HepG2 (cell line): ENCODE measurements around the gene TGM5. TPM values are rescaled to one million over a fixed set of nuclear protein-coding genes. Genes with fewer than 3 reads are reported as not detected.

Source experiments
- CCAR2 ChIP-seq: fragments of 200-400 bp; formaldehyde crosslinking; optimal IDR thresholded peaks from 2 replicates; pipeline ENCODE3; 2018; ENCODE audit warnings: low read depth, mild to moderate bottlenecking, low read length, moderate library complexity
- FOXA1 ChIP-seq, 2 experiments: fragments of 450-650 bp in 1 of 2; sonication (generic) in 1 of 2; formaldehyde crosslinking in 1 of 2; IDR thresholded peaks; 2 replicates each; pipeline versions ENCODE4 v1.4.0 to v1.6.1; 2016 to 2020; ENCODE audit warnings: missing genetic modification reagents in 1 of 2
- HMGXB4 ChIP-seq, 2 experiments: sonication (generic) in 1 of 2; formaldehyde crosslinking in 1 of 2; IDR thresholded peaks; 2 replicates each; pipeline versions ENCODE4 v1.4.0 to v1.6.1; 2018 to 2020; ENCODE audit warnings: missing genetic modification reagents in 2 of 2, borderline replicate concordance in 1 of 2, low read depth in 1 of 2, mild to moderate bottlenecking in 1 of 2, missing biosample characterization in 1 of 2
- KAT7 ChIP-seq: IDR thresholded peaks from 2 replicates; pipeline ENCODE4 v1.6.1; 2018; ENCODE audit warnings: borderline replicate concordance, missing compliant biosample characterization
- MZF1 ChIP-seq: sonication (generic); formaldehyde crosslinking; IDR thresholded peaks from 2 replicates; pipeline ENCODE4 v1.8.1; 2023; ENCODE audit warnings: mild to moderate bottlenecking, missing genetic modification reagents, borderline replicate concordance
- NAIF1 ChIP-seq: sonication (generic); formaldehyde crosslinking; IDR thresholded peaks from 2 replicates; pipeline ENCODE4 v1.5.0; 2020; ENCODE audit warnings: mild to moderate bottlenecking, missing genetic modification reagents, borderline replicate concordance
- NBN ChIP-seq: fragments of 450-650 bp; conservative IDR thresholded peaks from 2 replicates; pipeline ENCODE4 v1.6.1; 2017
- PRPF4 ChIP-seq: fragments of 200-400 bp; formaldehyde crosslinking; IDR thresholded peaks from 2 replicates; pipeline ENCODE4 v1.6.1; 2016; ENCODE audit warnings: low read length, low read depth; ENCODE audit not compliant: poor library complexity, severe bottlenecking
- ZNF44 ChIP-seq: sonication (generic); formaldehyde crosslinking; IDR thresholded peaks from 2 replicates; pipeline ENCODE4 v1.5.1; 2020; ENCODE audit warnings: mild to moderate bottlenecking, missing genetic modification reagents
- polyA plus RNA-seq, 8 experiments: library from polyadenylated mRNA; depleted of rRNA in 3 of 8; stranded (reverse) in 7 of 8; unstranded in 1 of 8; fragments of >200 nt; fragmentation: Illumina TruSeq in 4 of 8; extraction: Trizol in 4 of 8; gene quantifications; 2 replicates each; pipeline versions ENCODE4 v1.2.1 to v1.2.3, GENCODE V29; 2011 to 2016; ENCODE audit warnings: low read depth in 4 of 8, missing spikeins in 1 of 8, mixed read lengths in 1 of 8; ENCODE audit not compliant: insufficient read depth in 1 of 8
- total RNA-seq, 5 experiments: library from RNA; depleted of rRNA; stranded (reverse); fragments of >200 nt; fragmentation: Illumina TruSeq; extraction: Trizol; gene quantifications; 2 replicates each; pipeline ENCODE4 v1.2.3, GENCODE V29; 2016; ENCODE audit warnings: low read depth in 1 of 5
- TF ChIP-seq, protein P1 (sequence below), 2 experiments: fragments of 450-650 bp in 1 of 2; sonication (generic) in 1 of 2; formaldehyde crosslinking in 1 of 2; IDR thresholded peaks; 2 replicates each; pipeline versions ENCODE4 v1.6.1 to v1.8.0; 2016 to 2022; ENCODE audit warnings: antibody characterized with exemption in 1 of 2, mild to moderate bottlenecking in 1 of 2, missing genetic modification reagents in 1 of 2
- TF ChIP-seq, protein P2 (sequence below): sonication (generic); formaldehyde crosslinking; IDR thresholded peaks from 2 replicates; pipeline ENCODE4 v1.5.1; 2020; ENCODE audit warnings: mild to moderate bottlenecking, missing genetic modification reagents, moderate library complexity

The TGM5 gene
- total and polyA plus RNA-seq, 2 of the 13 experiments (the other 11 are each of a cell fraction or from before 2014, with no cell fraction given): 0.18 to 0.65 TPM

DNA sequence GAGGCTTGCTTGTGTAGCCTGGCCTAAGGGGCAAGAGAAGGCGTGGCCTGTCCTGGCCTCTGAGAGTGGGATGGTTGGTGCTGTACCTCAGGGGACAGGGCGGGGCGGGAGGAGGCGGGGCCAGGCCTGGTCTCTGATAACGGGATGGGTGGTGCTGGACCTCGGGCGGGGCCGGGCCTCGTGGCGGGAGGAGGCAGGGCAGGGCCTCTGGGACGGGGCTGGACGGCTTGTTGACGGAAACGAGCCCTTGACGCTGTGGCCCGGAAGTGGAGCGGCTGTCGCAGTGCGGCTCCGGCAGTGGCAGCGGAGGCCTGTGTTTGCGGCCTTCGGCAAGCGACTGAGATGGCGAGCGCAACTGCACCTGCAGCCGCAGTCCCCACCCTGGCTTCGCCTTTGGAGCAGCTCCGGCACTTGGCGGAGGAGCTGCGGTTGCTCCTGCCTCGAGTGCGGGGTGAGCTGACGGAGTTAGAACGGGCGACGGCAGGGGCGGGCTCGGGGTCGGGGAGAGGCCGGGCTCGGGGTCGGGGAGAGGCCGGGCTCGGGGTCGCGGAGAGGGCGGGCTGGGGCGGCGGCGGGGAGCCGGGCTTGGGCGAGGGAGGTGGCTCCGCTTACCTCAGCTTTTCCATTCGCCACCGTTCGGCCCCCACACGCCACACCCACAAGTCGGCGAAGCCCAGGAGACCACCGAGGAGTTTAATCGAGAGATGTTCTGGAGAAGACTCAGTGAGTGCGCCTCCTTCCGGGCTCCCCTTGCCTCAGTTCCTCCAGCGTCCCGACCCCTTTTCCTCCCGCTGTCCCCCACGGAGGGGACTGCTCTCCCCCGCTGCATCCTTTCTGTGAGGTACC is 81.3 kb downstream of the TGM5 start, which contains the start of gene CCNDBP1 (continued):
- TF ChIP-seq, protein P1, sequence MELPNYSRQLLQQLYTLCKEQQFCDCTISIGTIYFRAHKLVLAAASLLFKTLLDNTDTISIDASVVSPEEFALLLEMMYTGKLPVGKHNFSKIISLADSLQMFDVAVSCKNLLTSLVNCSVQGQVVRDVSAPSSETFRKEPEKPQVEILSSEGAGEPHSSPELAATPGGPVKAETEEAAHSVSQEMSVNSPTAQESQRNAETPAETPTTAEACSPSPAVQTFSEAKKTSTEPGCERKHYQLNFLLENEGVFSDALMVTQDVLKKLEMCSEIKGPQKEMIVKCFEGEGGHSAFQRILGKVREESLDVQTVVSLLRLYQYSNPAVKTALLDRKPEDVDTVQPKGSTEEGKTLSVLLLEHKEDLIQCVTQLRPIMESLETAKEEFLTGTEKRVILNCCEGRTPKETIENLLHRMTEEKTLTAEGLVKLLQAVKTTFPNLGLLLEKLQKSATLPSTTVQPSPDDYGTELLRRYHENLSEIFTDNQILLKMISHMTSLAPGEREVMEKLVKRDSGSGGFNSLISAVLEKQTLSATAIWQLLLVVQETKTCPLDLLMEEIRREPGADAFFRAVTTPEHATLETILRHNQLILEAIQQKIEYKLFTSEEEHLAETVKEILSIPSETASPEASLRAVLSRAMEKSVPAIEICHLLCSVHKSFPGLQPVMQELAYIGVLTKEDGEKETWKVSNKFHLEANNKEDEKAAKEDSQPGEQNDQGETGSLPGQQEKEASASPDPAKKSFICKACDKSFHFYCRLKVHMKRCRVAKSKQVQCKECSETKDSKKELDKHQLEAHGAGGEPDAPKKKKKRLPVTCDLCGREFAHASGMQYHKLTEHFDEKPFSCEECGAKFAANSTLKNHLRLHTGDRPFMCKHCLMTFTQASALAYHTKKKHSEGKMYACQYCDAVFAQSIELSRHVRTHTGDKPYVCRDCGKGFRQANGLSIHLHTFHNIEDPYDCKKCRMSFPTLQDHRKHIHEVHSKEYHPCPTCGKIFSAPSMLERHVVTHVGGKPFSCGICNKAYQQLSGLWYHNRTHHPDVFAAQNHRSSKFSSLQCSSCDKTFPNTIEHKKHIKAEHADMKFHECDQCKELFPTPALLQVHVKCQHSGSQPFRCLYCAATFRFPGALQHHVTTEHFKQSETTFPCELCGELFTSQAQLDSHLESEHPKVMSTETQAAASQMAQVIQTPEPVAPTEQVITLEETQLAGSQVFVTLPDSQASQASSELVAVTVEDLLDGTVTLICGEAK (IDR thresholded peaks at IDR 0.05): no peak
- TF ChIP-seq, protein P1 (CRISPR knock-in tag; IDR thresholded peaks at IDR 0.05): peak; percentile 82; the same call in 1 of the 2 replicates
- TF ChIP-seq PRPF4 (no peak), NBN (no peak), NAIF1 (no peak), HMGXB4 (CRISPR knock-in tag; IDR thresholded peaks at IDR 0.05; ENCODE audit: borderline replicate concordance in 1 of 2, low read depth in 1 of 2) (peak; percentile 71 to 88; a peak in 3 of 4 replicates), KAT7 (CRISPR knock-in tag) (peak; percentile 24; the same call in 1 of the 2 replicates), ZNF44 (CRISPR knock-in tag) (no peak), FOXA1 (IDR thresholded peaks at IDR 0.05) (no peak), FOXA1 (CRISPR knock-in tag; IDR thresholded peaks at IDR 0.05) (peak; percentile 90), MZF1 (no peak; the same call in 1 of the 2 replicates), CCAR2 (no peak)
- TF ChIP-seq, protein P2, sequence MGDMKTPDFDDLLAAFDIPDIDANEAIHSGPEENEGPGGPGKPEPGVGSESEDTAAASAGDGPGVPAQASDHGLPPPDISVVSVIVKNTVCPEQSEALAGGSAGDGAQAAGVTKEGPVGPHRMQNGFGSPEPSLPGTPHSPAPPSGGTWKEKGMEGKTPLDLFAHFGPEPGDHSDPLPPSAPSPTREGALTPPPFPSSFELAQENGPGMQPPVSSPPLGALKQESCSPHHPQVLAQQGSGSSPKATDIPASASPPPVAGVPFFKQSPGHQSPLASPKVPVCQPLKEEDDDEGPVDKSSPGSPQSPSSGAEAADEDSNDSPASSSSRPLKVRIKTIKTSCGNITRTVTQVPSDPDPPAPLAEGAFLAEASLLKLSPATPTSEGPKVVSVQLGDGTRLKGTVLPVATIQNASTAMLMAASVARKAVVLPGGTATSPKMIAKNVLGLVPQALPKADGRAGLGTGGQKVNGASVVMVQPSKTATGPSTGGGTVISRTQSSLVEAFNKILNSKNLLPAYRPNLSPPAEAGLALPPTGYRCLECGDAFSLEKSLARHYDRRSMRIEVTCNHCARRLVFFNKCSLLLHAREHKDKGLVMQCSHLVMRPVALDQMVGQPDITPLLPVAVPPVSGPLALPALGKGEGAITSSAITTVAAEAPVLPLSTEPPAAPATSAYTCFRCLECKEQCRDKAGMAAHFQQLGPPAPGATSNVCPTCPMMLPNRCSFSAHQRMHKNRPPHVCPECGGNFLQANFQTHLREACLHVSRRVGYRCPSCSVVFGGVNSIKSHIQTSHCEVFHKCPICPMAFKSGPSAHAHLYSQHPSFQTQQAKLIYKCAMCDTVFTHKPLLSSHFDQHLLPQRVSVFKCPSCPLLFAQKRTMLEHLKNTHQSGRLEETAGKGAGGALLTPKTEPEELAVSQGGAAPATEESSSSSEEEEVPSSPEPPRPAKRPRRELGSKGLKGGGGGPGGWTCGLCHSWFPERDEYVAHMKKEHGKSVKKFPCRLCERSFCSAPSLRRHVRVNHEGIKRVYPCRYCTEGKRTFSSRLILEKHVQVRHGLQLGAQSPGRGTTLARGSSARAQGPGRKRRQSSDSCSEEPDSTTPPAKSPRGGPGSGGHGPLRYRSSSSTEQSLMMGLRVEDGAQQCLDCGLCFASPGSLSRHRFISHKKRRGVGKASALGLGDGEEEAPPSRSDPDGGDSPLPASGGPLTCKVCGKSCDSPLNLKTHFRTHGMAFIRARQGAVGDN (CRISPR knock-in tag): peak; percentile 93
